GM23338 (cell line): ENCODE results near the gene CNGB1. TPM values are rescaled to one million over a fixed set of nuclear protein-coding genes. Genes with fewer than 3 reads are reported as not detected.

Experiments
- ATAC-seq: fragments of 200-7000 bp; cut with Tn5 transposase; 3 replicates; pipeline ENCODE4 v1.9.1; 2020
- DNase-seq: peaks from one replicate; pipeline ENCODE4 v3.0.0-alpha.2; 2015; ENCODE audit warnings: low spot score
- H2AFZ ChIP-seq: fragments of 200-600 bp; sonication (generic); 2 replicates; pipeline ENCODE4 v1.8.0; 2016; ENCODE audit warnings: antibody characterized with exemption, mild to moderate bottlenecking, moderate library complexity
- H3F3A ChIP-seq: fragments of 200-600 bp; sonication (generic); replicated peaks from 2 replicates; pipeline ENCODE4 v1.8.0; 2017; ENCODE audit warnings: antibody characterized with exemption, mixed run types, low read depth
- H3K27ac ChIP-seq: fragments of 200-600 bp; sonication (generic); 2 replicates; pipeline ENCODE4 v1.6.1; 2016; ENCODE audit warnings: low read depth
- H3K27me3 ChIP-seq: fragments of 200-600 bp; sonication (generic); 2 replicates; pipeline ENCODE4 v1.8.0; 2016; ENCODE audit warnings: mild to moderate bottlenecking, mixed run types, moderate library complexity; ENCODE audit not compliant: insufficient read depth
- H3K36me3 ChIP-seq: fragments of 200-600 bp; sonication (generic); 2 replicates; pipeline ENCODE4 v1.8.0; 2016; ENCODE audit warnings: mild to moderate bottlenecking; ENCODE audit not compliant: insufficient read depth
- H3K4me1 ChIP-seq: fragments of 200-600 bp; sonication (generic); 2 replicates; pipeline ENCODE4 v1.8.0; 2016; ENCODE audit warnings: mild to moderate bottlenecking, moderate library complexity; ENCODE audit not compliant: insufficient read depth
- H3K4me2 ChIP-seq: fragments of 200-600 bp; sonication (generic); 2 replicates; pipeline ENCODE4 v1.7.1; 2017; ENCODE audit warnings: mixed run types
- H3K4me3 ChIP-seq: fragments of 200-600 bp; sonication (generic); 2 replicates; pipeline ENCODE4 v1.6.1; 2016; ENCODE audit warnings: mixed run types
- H3K79me2 ChIP-seq: fragments of 200-600 bp; sonication (generic); replicated peaks from 2 replicates; pipeline ENCODE4 v1.8.0; 2017; ENCODE audit warnings: mild to moderate bottlenecking; ENCODE audit not compliant: insufficient read depth
- H3K9me2 ChIP-seq: fragments of 200-600 bp; sonication (generic); 2 replicates; pipeline ENCODE4 v1.8.0; 2017; ENCODE audit not compliant: insufficient read depth
- H4K20me1 ChIP-seq: fragments of 200-600 bp; sonication (generic); replicated peaks from 2 replicates; pipeline ENCODE4 v1.8.0; 2017; ENCODE audit warnings: mild to moderate bottlenecking; ENCODE audit not compliant: insufficient read depth
- H3K27ac Mint-ChIP-seq: 2 replicates; pipeline ENCODE4 v1.8.0; 2020; ENCODE audit warnings: inconsistent platforms, mild to moderate bottlenecking, moderate library complexity, mixed read lengths
- H3K27me3 Mint-ChIP-seq: 3 replicates; pipeline ENCODE4 v1.8.0; 2022; ENCODE audit warnings: low read depth, mild to moderate bottlenecking, moderate library complexity, mixed read lengths, inconsistent platforms; ENCODE audit not compliant: insufficient read depth, poor library complexity
- H3K36me3 Mint-ChIP-seq: 3 replicates; pipeline ENCODE4 v1.8.0; 2021; ENCODE audit warnings: low read depth, mild to moderate bottlenecking, inconsistent platforms, moderate library complexity, mixed read lengths
- H3K4me1 Mint-ChIP-seq: 3 replicates; pipeline ENCODE4 v1.8.0; 2020; ENCODE audit warnings: mild to moderate bottlenecking, inconsistent platforms, mixed read lengths
- H3K4me3 Mint-ChIP-seq: 3 replicates; pipeline ENCODE4 v1.8.0; 2021; ENCODE audit warnings: moderate library complexity, mild to moderate bottlenecking, inconsistent platforms, mixed read lengths
- H3K9me3 Mint-ChIP-seq: 3 replicates; pipeline ENCODE4 v1.8.0; 2020; ENCODE audit warnings: moderate library complexity, mild to moderate bottlenecking, inconsistent platforms, mixed read lengths
- CREB1 ChIP-seq: fragments of 250-450 bp; sonication (Bioruptor Pico); IDR thresholded peaks from 2 replicates; pipeline ENCODE4 v1.5.0; 2020; ENCODE audit warnings: low read depth, mild to moderate bottlenecking, moderate library complexity
- ETS1 ChIP-seq: IDR thresholded peaks from 2 replicates; pipeline ENCODE4 v1.6.1; 2016; ENCODE audit warnings: antibody characterized with exemption
- EZH2 ChIP-seq: fragments of 200-600 bp; sonication (generic); IDR thresholded peaks from one replicate; pipeline ENCODE4 v1.8.0; 2017; ENCODE audit warnings: antibody characterized with exemption, mild to moderate bottlenecking, low read depth; ENCODE audit not compliant: unreplicated experiment
- EZH2phosphoT487 ChIP-seq: fragments of 200-600 bp; sonication (generic); IDR thresholded peaks from one replicate; pipeline ENCODE4 v1.8.1; 2018; ENCODE audit warnings: antibody characterized with exemption; ENCODE audit not compliant: unreplicated experiment
- JUNB ChIP-seq: IDR thresholded peaks from one replicate; pipeline ENCODE4 v1.6.1; 2016; ENCODE audit warnings: antibody characterized with exemption; ENCODE audit not compliant: unreplicated experiment
- NANOG ChIP-seq: IDR thresholded peaks from 2 replicates; pipeline ENCODE4 v1.6.1; 2016; ENCODE audit warnings: antibody characterized with exemption, borderline replicate concordance
- POLR2AphosphoS5 ChIP-seq: IDR thresholded peaks from 2 replicates; pipeline ENCODE4 v1.6.1; 2016; ENCODE audit warnings: antibody characterized with exemption, low read depth
- REST ChIP-seq: IDR thresholded peaks from one replicate; pipeline ENCODE4 v1.6.1; 2018; ENCODE audit warnings: antibody characterized with exemption; ENCODE audit not compliant: unreplicated experiment
- STAT1 ChIP-seq: IDR thresholded peaks from one replicate; pipeline ENCODE4 v1.6.1; 2016; ENCODE audit warnings: antibody characterized with exemption; ENCODE audit not compliant: unreplicated experiment
- ZNF114 ChIP-seq: fragments of 250-450 bp; sonication (Bioruptor Pico); IDR thresholded peaks from 2 replicates; pipeline ENCODE4 v1.5.0; 2020; ENCODE audit warnings: mild to moderate bottlenecking, moderate library complexity
- ZNF331 ChIP-seq: fragments of 250-450 bp; sonication (Bioruptor Pico); IDR thresholded peaks from 2 replicates; pipeline ENCODE4 v1.5.0; 2020; ENCODE audit warnings: low read depth, mild to moderate bottlenecking, moderate library complexity
- polyA plus RNA-seq: library from polyadenylated mRNA; unstranded; fragments of >200 nt; fragmentation: Nextera tagmentation; extraction: Ambion mirVana; gene quantifications from 2 replicates; pipeline ENCODE4 v1.2.1, GENCODE V29; 2016
- total RNA-seq: library from RNA; depleted of rRNA; stranded (reverse); fragments of >200 nt; shearing (Covaris generic); gene quantifications from 2 replicates; pipeline ENCODE4 v1.2.3, GENCODE V29; 2014
- TF ChIP-seq, protein P1 (sequence below), 2 experiments: fragments of 200-600 bp in 1 of 2; sonication (generic) in 1 of 2; conservative IDR thresholded peaks; 2 replicates each; pipeline versions ENCODE4 v1.5.1 to v1.6.1; 2016 to 2017; ENCODE audit warnings: antibody characterized with exemption in 2 of 2, low read depth in 2 of 2, mild to moderate bottlenecking in 2 of 2, moderate library complexity in 1 of 2
- TF ChIP-seq, protein P2 (sequence below): fragments of 250-450 bp; sonication (Bioruptor Pico); IDR thresholded peaks from 2 replicates; pipeline ENCODE4 v1.5.0; 2020; ENCODE audit warnings: mild to moderate bottlenecking, moderate library complexity

Gene CNGB1
- total and polyA plus RNA-seq, 2 experiments from 2014 or later: not detected

DNA sequence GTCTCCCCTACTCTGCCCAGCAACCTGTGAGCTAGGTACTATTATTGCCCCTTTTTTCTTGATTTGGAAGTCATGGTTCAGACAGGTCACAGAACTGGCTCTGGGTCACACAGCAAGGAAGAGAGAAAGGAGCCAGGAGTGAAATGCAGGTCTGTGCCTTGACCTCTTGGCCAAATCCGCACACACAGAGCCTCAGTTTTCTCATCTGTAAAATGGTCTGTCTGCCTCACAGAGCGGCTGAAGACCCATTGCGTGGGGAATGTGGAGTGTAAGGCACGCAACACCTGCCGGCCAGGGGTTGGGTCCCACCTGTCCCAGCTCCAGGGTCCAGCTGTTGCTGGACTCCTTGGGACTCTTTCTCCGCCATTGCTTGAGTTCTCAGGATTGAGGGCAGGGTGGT, 32.4 kb downstream of the CNGB1 start:
- Mint-ChIP-seq H3K4me3 (no peak overlapping the region), H3K27me3 (peaks cover 17% of the 10 kb centered on the region), H3K9me3 (no peaks in the 10 kb centered on the region), H3K27ac (no peak overlapping the region), H3K4me1 (no peaks in the 10 kb centered on the region; the same call in 2 of the 3 replicates), H3K36me3 (no peaks in the 10 kb centered on the region; the same call in 2 of the 3 replicates)
- no peaks in the 10 kb centered on the region for H3K27me3 ChIP-seq
- H3K36me3 ChIP-seq: no peaks in the 10 kb centered on the region
- no peak for ATAC-seq
- TF ChIP-seq, protein P1, sequence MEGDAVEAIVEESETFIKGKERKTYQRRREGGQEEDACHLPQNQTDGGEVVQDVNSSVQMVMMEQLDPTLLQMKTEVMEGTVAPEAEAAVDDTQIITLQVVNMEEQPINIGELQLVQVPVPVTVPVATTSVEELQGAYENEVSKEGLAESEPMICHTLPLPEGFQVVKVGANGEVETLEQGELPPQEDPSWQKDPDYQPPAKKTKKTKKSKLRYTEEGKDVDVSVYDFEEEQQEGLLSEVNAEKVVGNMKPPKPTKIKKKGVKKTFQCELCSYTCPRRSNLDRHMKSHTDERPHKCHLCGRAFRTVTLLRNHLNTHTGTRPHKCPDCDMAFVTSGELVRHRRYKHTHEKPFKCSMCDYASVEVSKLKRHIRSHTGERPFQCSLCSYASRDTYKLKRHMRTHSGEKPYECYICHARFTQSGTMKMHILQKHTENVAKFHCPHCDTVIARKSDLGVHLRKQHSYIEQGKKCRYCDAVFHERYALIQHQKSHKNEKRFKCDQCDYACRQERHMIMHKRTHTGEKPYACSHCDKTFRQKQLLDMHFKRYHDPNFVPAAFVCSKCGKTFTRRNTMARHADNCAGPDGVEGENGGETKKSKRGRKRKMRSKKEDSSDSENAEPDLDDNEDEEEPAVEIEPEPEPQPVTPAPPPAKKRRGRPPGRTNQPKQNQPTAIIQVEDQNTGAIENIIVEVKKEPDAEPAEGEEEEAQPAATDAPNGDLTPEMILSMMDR (conservative IDR thresholded peaks at IDR 0.05; ENCODE audit: low read depth in 2 of 2): no peak
- no peak for TF ChIP-seq REST
- TF ChIP-seq JUNB: no peak
- no peak for TF ChIP-seq CREB1
- no peak for TF ChIP-seq EZH2
- TF ChIP-seq EZH2phosphoT487: no peak
- no peak for TF ChIP-seq POLR2AphosphoS5
- no peak for TF ChIP-seq ZNF114
- no peak for TF ChIP-seq STAT1
- TF ChIP-seq ETS1: no peak
- TF ChIP-seq, protein P2, sequence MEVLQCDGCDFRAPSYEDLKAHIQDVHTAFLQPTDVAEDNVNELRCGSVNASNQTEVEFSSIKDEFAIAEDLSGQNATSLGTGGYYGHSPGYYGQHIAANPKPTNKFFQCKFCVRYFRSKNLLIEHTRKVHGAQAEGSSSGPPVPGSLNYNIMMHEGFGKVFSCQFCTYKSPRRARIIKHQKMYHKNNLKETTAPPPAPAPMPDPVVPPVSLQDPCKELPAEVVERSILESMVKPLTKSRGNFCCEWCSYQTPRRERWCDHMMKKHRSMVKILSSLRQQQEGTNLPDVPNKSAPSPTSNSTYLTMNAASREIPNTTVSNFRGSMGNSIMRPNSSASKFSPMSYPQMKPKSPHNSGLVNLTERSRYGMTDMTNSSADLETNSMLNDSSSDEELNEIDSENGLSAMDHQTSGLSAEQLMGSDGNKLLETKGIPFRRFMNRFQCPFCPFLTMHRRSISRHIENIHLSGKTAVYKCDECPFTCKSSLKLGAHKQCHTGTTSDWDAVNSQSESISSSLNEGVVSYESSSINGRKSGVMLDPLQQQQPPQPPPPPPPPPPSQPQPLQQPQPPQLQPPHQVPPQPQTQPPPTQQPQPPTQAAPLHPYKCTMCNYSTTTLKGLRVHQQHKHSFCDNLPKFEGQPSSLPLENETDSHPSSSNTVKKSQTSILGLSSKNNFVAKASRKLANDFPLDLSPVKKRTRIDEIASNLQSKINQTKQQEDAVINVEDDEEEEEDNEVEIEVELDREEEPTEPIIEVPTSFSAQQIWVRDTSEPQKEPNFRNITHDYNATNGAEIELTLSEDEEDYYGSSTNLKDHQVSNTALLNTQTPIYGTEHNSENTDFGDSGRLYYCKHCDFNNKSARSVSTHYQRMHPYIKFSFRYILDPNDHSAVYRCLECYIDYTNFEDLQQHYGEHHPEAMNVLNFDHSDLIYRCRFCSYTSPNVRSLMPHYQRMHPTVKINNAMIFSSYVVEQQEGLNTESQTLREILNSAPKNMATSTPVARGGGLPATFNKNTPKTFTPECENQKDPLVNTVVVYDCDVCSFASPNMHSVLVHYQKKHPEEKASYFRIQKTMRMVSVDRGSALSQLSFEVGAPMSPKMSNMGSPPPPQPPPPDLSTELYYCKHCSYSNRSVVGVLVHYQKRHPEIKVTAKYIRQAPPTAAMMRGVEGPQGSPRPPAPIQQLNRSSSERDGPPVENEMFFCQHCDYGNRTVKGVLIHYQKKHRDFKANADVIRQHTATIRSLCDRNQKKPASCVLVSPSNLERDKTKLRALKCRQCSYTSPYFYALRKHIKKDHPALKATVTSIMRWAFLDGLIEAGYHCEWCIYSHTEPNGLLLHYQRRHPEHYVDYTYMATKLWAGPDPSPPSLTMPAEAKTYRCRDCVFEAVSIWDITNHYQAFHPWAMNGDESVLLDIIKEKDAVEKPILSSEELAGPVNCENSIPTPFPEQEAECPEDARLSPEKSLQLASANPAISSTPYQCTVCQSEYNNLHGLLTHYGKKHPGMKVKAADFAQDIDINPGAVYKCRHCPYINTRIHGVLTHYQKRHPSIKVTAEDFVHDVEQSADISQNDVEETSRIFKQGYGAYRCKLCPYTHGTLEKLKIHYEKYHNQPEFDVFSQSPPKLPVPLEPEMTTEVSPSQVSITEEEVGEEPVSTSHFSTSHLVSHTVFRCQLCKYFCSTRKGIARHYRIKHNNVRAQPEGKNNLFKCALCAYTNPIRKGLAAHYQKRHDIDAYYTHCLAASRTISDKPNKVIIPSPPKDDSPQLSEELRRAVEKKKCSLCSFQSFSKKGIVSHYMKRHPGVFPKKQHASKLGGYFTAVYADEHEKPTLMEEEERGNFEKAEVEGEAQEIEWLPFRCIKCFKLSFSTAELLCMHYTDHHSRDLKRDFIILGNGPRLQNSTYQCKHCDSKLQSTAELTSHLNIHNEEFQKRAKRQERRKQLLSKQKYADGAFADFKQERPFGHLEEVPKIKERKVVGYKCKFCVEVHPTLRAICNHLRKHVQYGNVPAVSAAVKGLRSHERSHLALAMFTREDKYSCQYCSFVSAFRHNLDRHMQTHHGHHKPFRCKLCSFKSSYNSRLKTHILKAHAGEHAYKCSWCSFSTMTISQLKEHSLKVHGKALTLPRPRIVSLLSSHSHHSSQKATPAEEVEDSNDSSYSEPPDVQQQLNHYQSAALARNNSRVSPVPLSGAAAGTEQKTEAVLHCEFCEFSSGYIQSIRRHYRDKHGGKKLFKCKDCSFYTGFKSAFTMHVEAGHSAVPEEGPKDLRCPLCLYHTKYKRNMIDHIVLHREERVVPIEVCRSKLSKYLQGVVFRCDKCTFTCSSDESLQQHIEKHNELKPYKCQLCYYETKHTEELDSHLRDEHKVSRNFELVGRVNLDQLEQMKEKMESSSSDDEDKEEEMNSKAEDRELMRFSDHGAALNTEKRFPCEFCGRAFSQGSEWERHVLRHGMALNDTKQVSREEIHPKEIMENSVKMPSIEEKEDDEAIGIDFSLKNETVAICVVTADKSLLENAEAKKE: no peak
- TF ChIP-seq ZNF331 (CRISPR knock-in tag): no peak
- no peak for TF ChIP-seq NANOG
- DNase-seq: no peak
- no peaks in the 10 kb centered on the region for H4K20me1 ChIP-seq
- H3K4me1 ChIP-seq: no peaks in the 10 kb centered on the region
- no peak overlapping the region for H2AFZ ChIP-seq
- no peak overlapping the region for H3K4me2 ChIP-seq
- H3K79me2 ChIP-seq: no peaks in the 10 kb centered on the region
- no peaks in the 10 kb centered on the region for H3F3A ChIP-seq
- H3K4me3 ChIP-seq: no peak overlapping the region
- H3K9me2 ChIP-seq: no peaks in the 10 kb centered on the region
- H3K27ac ChIP-seq: no peak overlapping the region
